Prostate gland (tissue), 2 donors: ENCODE results near the gene MBD6. TPM values are rescaled to one million over a fixed set of nuclear protein-coding genes. Genes with fewer than 3 reads are reported as not detected.

Source experiments
- DNase-seq: peaks from one replicate; pipeline ENCODE4 v3.0.0-alpha.2; 2019; ENCODE audit warnings: low spot score
- H3K27ac ChIP-seq, 2 donors: fragments of 200-600 bp; sonication (generic); 2 replicates each; pipeline ENCODE4 v1.5.1; 2017 to 2019
- H3K27me3 ChIP-seq: fragments of 200-600 bp; sonication (generic); replicated peaks from 2 replicates; pipeline ENCODE4 v1.5.1; 2019; ENCODE audit not compliant: insufficient read depth
- H3K36me3 ChIP-seq, 2 donors: fragments of 200-600 bp; sonication (generic); 1 replicate in 1 of 2; 2 replicates in 1 of 2; pipeline versions ENCODE4 v1.5.1 to v1.8.1; 2017 to 2019
- H3K4me1 ChIP-seq: fragments of 200-600 bp; sonication (generic); replicated peaks from 2 replicates; pipeline ENCODE4 v1.5.1; 2019
- H3K4me3 ChIP-seq, 2 donors: fragments of 200-600 bp; sonication (generic); 2 replicates each; pipeline ENCODE4 v1.5.1; 2017 to 2019
- H3K9me3 ChIP-seq: fragments of 200-600 bp; sonication (generic); 2 replicates; pipeline ENCODE4 v1.5.1; 2017
- CTCF ChIP-seq, 4 experiments: fragments of 200-600 bp in 2 of 4; fragments of 450-650 bp in 2 of 4; sonication (generic) in 2 of 4; IDR thresholded peaks; 1 replicate in 3 of 4; 2 replicates in 1 of 4; pipeline ENCODE4 v1.5.1; 2016 to 2019; ENCODE audit warnings: antibody characterized with exemption in 4 of 4, mild to moderate bottlenecking in 2 of 4, moderate library complexity in 2 of 4
- POLR2A ChIP-seq: fragments of 450-650 bp; IDR thresholded peaks from one replicate; pipeline ENCODE4 v1.6.1; 2016; ENCODE audit warnings: antibody characterized with exemption, mild to moderate bottlenecking
- POLR2AphosphoS5 ChIP-seq: sonication (generic); formaldehyde crosslinking; IDR thresholded peaks from one replicate; pipeline ENCODE4 v1.6.1; 2017; ENCODE audit warnings: antibody characterized with exemption
- WGBS: methylation state at CpG from one replicate; pipeline ENCODE4 v1.1.5; 2018; 5-methylcytosine and 5-hydroxymethylcytosine counted together
- intact Hi-C: fragments of 100-400 bp; cut with DNase I; formaldehyde crosslinking; loops from one replicate; pipeline ENCODE4 v1.14.2; 2022
- microRNA counts, 2 donors: library from miRNA; unstranded; fragments of <30 nt; microRNA quantifications; one replicate each; lab custom pipeline; 2016 to 2017
- microRNA-seq: library from miRNA; unstranded; fragments of <30 nt; microRNA quantifications from one replicate; pipeline ENCODE4, GENCODE V29; 2016
- small RNA-seq, 2 donors: library from RNA; depleted of rRNA; stranded (forward); fragments of <200 nt; gene quantifications; one replicate each; pipeline ENCODE3, GENCODE V24; 2016
- total RNA-seq, 2 donors: library from RNA; depleted of rRNA; stranded (reverse); fragments of >200 nt; gene quantifications; one replicate each; pipeline ENCODE4 v1.1.0, GENCODE V29; 2016

The MBD6 gene
- total RNA-seq, 2 donors from 2014 or later: 54.5 to 92.1 TPM

GRCh38 chr12:57576613-57577160 lies 54.1 kb downstream of the MBD6 start:
- TF ChIP-seq POLR2A (no peak), CTCF (IDR thresholded peaks at IDR 0.05) (no peak), POLR2AphosphoS5 (no peak)
- intact Hi-C loops: no loop called here
- no peaks in the 10 kb centered on the region for H3K36me3 ChIP-seq

GRCh38 chr12:57577981-57578758 lies 55.5 kb downstream of the MBD6 start:
- no peak for TF ChIP-seq POLR2A
- no peak for TF ChIP-seq POLR2AphosphoS5
- no peak for TF ChIP-seq CTCF (IDR thresholded peaks at IDR 0.05)

More at GRCh38 chr12:57576613-57577160, 54.1 kb downstream of the MBD6 start:
- Histone ChIP-seq H3K4me3 (no peak overlapping the region), H3K4me1 (no peaks in the 10 kb centered on the region), H3K27ac (no peak overlapping the region), H3K27me3 (no peaks in the 10 kb centered on the region), H3K9me3 (no peaks in the 10 kb centered on the region)
- 66% methylated on average over 9 of the region's 9 CpGs for WGBS
- no peak for DNase-seq

GRCh38 chr12:57579011-57579410 lies 56.4 kb downstream of the MBD6 start:
- Histone ChIP-seq H3K4me3 (no peak overlapping the region), H3K9me3 (no peaks in the 10 kb centered on the region), H3K36me3 (no peaks in the 10 kb centered on the region), H3K27ac (no peak overlapping the region), H3K27me3 (no peaks in the 10 kb centered on the region), H3K4me1 (no peaks in the 10 kb centered on the region)
- TF ChIP-seq POLR2A: no peak
- no peak for TF ChIP-seq POLR2AphosphoS5
- TF ChIP-seq CTCF (IDR thresholded peaks at IDR 0.05): no peak
- 48% methylated on average over 2 of the region's 2 CpGs for WGBS
- intact Hi-C loops: no loop called here
- DNase-seq: no peak

More at GRCh38 chr12:57577981-57578758, 55.5 kb downstream of the MBD6 start:
- no peak for DNase-seq
- WGBS: 85% methylated on average over 12 of the region's 12 CpGs
- intact Hi-C loops: no loop called here
- no peaks in the 10 kb centered on the region for H3K9me3 ChIP-seq
- H3K36me3 ChIP-seq: no peaks in the 10 kb centered on the region
- no peak overlapping the region for H3K27ac ChIP-seq
- H3K4me1 ChIP-seq: no peaks in the 10 kb centered on the region
- H3K4me3 ChIP-seq: no peak overlapping the region
- H3K27me3 ChIP-seq: no peaks in the 10 kb centered on the region

MicroRNAs within 50 kb of the gene (microRNA counts, 767-probe panel; counts per million panel counts)
- 431 to 659 counts per million in 2 donors for microRNA hsa-miR-616-3p (lab: Ali Mortazavi, UCI)

Small RNAs within 50 kb of the gene (microRNA-seq; reads per million reads assigned to microRNA genes)
- gene MIR616 (0.59 reads per million), gene MIR6758 (0.25 reads per million)

Small RNAs within 50 kb of the gene (small RNA-seq; reads per million reads assigned to genes)
- gene MIR616: 0 reads per million in 2 donors

Other genes starting within 250 kb of the MBD6 start
- gene R3HDM2, start 91.8 kb upstream of the MBD6 start, total RNA-seq: 10 to 100 TPM; 38.7 to 80.9 TPM
- under 1 TPM; 0.46 to 0.57 TPM for gene INHBC, start 88.0 kb upstream of the MBD6 start, total RNA-seq
- not detected for gene INHBE, start 67.5 kb upstream of the MBD6 start, total RNA-seq
- 10 to 100 TPM in 1 of 2 donors, 1 to 10 TPM in 1; 1.7 to 11.5 TPM for gene GLI1, start 63.0 kb upstream of the MBD6 start, total RNA-seq
- gene ARHGAP9, start 43.0 kb upstream of the MBD6 start, total RNA-seq: 10 to 100 TPM in 1 of 2 donors, 1 to 10 TPM in 1; 3.5 to 13.6 TPM
- 10 to 100 TPM; 67.2 to 90.0 TPM for gene MARS1, start 34.8 kb upstream of the MBD6 start, total RNA-seq
- 10 to 100 TPM; 39.0 to 51.8 TPM for gene DDIT3, start 2.3 kb upstream of the MBD6 start, total RNA-seq
- 100 to 1,000 TPM; 131 to 157 TPM for gene DCTN2, start 24.4 kb downstream of the MBD6 start, total RNA-seq
- 1 to 10 TPM in 1 of 2 donors, under 1 TPM in 1; 0.50 to 3.7 TPM for gene KIF5A, start 27.2 kb downstream of the MBD6 start, total RNA-seq
- gene PIP4K2C, start 68.4 kb downstream of the MBD6 start, total RNA-seq: 10 to 100 TPM; 37.4 to 51.1 TPM
- 10 to 100 TPM; 42.2 to 59.9 TPM for gene DTX3, start 82.0 kb downstream of the MBD6 start, total RNA-seq
- gene ARHGEF25, start 88.6 kb downstream of the MBD6 start, total RNA-seq: 10 to 100 TPM; 16.6 to 32.5 TPM
- 1 to 10 TPM; 2.2 to 6.7 TPM for gene B4GALNT1, start 110.4 kb downstream of the MBD6 start, total RNA-seq
- 100 to 1,000 TPM; 210 to 321 TPM for gene OS9, start 171.3 kb downstream of the MBD6 start, total RNA-seq
- 1 to 10 TPM in 1 of 2 donors, under 1 TPM in 1; 0.82 to 4.2 TPM for gene AGAP2, start 215.9 kb downstream of the MBD6 start, total RNA-seq
- gene TSPAN31, start 222.2 kb downstream of the MBD6 start, total RNA-seq: 100 to 1,000 TPM in 1 of 2 donors, 10 to 100 TPM in 1; 40.4 to 127 TPM
- 100 to 1,000 TPM in 1 of 2 donors, 10 to 100 TPM in 1; 97.5 to 103 TPM for gene CDK4, start 229.5 kb downstream of the MBD6 start, total RNA-seq
- 10 to 100 TPM; 11.1 to 13.2 TPM for gene MARCHF9, start 232.3 kb downstream of the MBD6 start, total RNA-seq
- under 1 TPM; 0.14 to 0.91 TPM for gene CYP27B1, start 244.3 kb downstream of the MBD6 start, total RNA-seq
- 10 to 100 TPM in 1 of 2 donors, 1 to 10 TPM in 1; 4.9 to 14.3 TPM for gene METTL1, start 249.3 kb downstream of the MBD6 start, total RNA-seq
- 10 to 100 TPM; 12.1 to 12.6 TPM for gene EEF1AKMT3, start 249.8 kb downstream of the MBD6 start, total RNA-seq